Activated CD8-positive, alpha-beta T cell treated with anti-CD3 and anti-CD28 coated beads, Interleukin-2, amount 10 ng/mL, durations not matched to agents 7 days and 5 days (primary cell): ENCODE data around the gene TRPC4. TPM values are rescaled to one million over a fixed set of nuclear protein-coding genes. Genes with fewer than 3 reads are reported as not detected.
"Not testable (repeated sequence)": the region's sequence is repeated elsewhere in the genome, so short reads cannot be mapped to it uniquely, and the experiment has no call there.

Source experiments
- ATAC-seq: fragments of 150-1000 bp; cut with Tn5 transposase; one replicate; pipeline ENCODE4 v1.10.0; 2021; ENCODE audit warnings: moderate library complexity
- CTCF ChIA-PET: fragments of 350-600 bp; sonication (Branson Sonifier 250); formaldehyde crosslinking; loops from one replicate; lab custom pipeline; 2021; ENCODE audit warnings: antibody characterized with exemption; lab: Charles Lee
- POLR2A ChIA-PET: fragments of 350-600 bp; sonication (Branson Sonifier 250); formaldehyde crosslinking; loops from one replicate; lab custom pipeline; 2021; ENCODE audit warnings: antibody characterized with exemption; lab: Charles Lee
- DNase-seq: peaks from one replicate; pipeline ENCODE4 v3.0.0-alpha.2; 2020
- H3K27ac Mint-ChIP-seq: one replicate; pipeline ENCODE4 v1.8.0; 2021; ENCODE audit warnings: mild to moderate bottlenecking, mixed read lengths
- H3K27me3 Mint-ChIP-seq: one replicate; pipeline ENCODE4 v1.8.0; 2021; ENCODE audit warnings: low read depth, mixed read lengths
- H3K36me3 Mint-ChIP-seq: one replicate; pipeline ENCODE4 v1.8.0; 2021; ENCODE audit warnings: low read depth, mixed read lengths
- H3K4me1 Mint-ChIP-seq: one replicate; pipeline ENCODE4 v1.8.0; 2021; ENCODE audit warnings: low read depth, mixed read lengths
- H3K4me3 Mint-ChIP-seq: one replicate; pipeline ENCODE4 v1.8.0; 2021; ENCODE audit warnings: mild to moderate bottlenecking, mixed read lengths
- H3K9me3 Mint-ChIP-seq: one replicate; pipeline ENCODE4 v1.8.0; 2022; ENCODE audit warnings: mixed read lengths; ENCODE audit not compliant: insufficient read depth
- total RNA-seq, 2 experiments: library from RNA; stranded (reverse); gene quantifications; one replicate each; pipeline ENCODE4 v1.2.3, GENCODE V29; 2021

TRPC4 gene
- total RNA-seq, 2 experiments from 2014 or later = not detected

DNA sequence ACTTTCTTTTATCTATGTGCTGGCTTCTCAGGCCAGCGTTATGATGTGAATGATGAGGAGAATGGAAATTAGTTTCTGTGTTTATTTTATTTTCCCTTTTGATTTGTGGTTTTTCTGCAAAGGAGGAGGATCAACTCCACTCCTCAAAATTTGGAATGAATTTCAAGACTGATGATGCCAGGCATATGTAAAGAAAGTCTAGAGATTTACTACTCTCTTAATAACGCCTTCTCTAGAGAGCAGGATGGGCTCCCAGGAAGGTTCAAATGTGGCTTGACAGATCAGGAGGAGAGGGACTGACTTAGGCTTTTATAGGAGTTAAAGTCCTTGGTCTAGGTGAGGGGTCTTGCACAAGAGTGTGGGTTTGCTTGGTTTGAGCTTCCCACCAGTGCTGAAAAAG, 255.9 kb downstream of the TRPC4 start:
- no peak overlapping the region for H3K4me3 Mint-ChIP-seq
- ATAC-seq (no peak), DNase-seq (no peak)
- no peaks in the 10 kb centered on the region for H3K36me3 Mint-ChIP-seq
- H3K27me3 Mint-ChIP-seq = no peaks in the 10 kb centered on the region
- H3K27ac Mint-ChIP-seq = no peak overlapping the region
- H3K9me3 Mint-ChIP-seq = no peaks in the 10 kb centered on the region
- H3K4me1 Mint-ChIP-seq = no peaks in the 10 kb centered on the region
- ChIA-PET CTCF (no interaction called here), POLR2A (no interaction called here)

DNA sequence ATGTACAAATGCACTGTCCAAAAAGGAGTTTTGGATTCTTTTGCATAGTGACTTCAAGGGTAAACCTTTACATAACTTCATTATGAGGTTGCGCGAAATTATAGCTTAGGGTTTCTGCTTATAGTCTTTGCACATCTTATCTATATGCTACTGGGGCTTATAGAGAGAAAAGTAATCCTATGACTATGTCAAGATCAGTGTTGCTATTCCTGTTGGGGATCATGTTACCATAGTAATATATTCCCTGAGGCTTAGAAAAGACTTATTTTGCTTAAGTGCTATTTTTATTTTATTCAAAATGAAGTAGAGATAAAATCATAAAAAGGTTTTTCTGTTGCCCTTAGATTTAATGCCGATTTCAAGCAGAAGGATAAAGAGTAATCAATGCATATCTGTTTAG, 256.3 kb downstream of the TRPC4 start:
- H3K4me3 Mint-ChIP-seq = no peak overlapping the region
- DNase-seq = no peak
- ATAC-seq = no peak
- H3K27ac Mint-ChIP-seq = no peak overlapping the region
- H3K36me3 Mint-ChIP-seq = no peaks in the 10 kb centered on the region
- H3K4me1 Mint-ChIP-seq = no peaks in the 10 kb centered on the region
- ChIA-PET CTCF (no interaction called here), POLR2A (no interaction called here)
- no peaks in the 10 kb centered on the region for H3K27me3 Mint-ChIP-seq
- no peaks in the 10 kb centered on the region for H3K9me3 Mint-ChIP-seq

DNA sequence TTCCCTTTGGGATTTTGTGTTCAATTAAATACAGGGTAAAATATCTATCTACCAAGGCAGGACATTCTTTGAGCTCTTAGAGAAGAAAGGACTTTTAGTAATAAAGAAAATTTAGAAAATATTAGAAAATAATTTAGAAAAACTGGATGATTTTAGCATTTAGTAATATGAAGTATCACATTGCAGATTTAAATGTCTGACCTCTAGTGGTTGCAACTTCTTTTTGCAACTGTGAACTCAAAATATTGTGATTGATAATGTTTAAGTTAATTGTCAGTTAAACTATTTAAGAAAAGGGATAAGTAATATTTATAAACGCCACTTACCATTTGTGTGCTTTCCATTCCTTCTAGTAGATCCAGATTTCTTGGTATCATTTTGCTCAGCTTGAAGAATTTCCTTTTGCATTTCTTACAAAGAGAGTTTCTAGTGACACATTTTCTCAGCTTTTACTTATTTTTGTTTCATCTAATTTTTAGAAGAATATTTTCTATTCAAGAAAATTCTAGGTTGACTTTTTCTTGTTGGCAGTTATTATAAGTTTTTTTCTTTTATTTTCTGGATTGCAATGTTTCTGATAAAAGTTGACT, 260.7 kb downstream of the TRPC4 start:
- CTCF ChIA-PET = no interaction called here
- no peaks in the 10 kb centered on the region for H3K4me1 Mint-ChIP-seq
- H3K27ac Mint-ChIP-seq = no peak overlapping the region
- H3K9me3 Mint-ChIP-seq = no peaks in the 10 kb centered on the region
- H3K4me3 Mint-ChIP-seq = no peak overlapping the region
- ATAC-seq = no peak
- H3K36me3 Mint-ChIP-seq = no peaks in the 10 kb centered on the region
- POLR2A ChIA-PET = no interaction called here
- no peak for DNase-seq
- no peaks in the 10 kb centered on the region for H3K27me3 Mint-ChIP-seq

DNA sequence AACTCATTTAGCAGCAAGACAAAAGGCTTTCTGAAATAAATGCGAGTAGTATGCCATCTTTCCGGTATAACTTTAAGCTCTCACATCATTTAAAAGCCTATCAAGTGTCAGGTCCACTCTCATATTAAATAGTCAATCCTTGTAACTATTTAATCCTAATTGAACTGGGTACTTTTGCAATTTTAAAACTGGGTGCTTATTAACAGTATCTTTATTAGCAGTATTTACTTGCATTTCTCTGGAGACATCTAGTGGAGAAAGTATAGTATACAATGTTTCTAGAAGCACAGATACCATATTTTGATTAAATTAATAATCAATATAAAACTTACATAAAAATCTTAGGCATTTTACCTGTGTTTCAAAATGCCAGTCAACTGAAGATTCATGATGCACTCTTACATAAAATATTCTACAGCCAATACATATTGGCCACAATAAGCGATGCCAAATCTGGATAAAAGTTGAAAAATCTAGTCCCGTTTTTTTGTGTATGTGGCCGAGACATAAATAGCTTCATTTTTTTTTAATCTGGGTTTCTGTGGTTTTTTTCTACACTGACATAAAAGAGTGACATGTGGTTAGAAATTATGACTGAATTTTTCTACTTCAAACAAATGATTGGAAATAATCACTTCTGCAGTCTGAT, 266.7 kb downstream of the TRPC4 start:
- no peaks in the 10 kb centered on the region for H3K36me3 Mint-ChIP-seq
- POLR2A ChIA-PET = no interaction called here
- no peaks in the 10 kb centered on the region for H3K27me3 Mint-ChIP-seq
- no peaks in the 10 kb centered on the region for H3K4me1 Mint-ChIP-seq
- no peak overlapping the region for H3K27ac Mint-ChIP-seq
- ATAC-seq (no peak), DNase-seq (no peak)
- no peak overlapping the region for H3K4me3 Mint-ChIP-seq
- no peaks in the 10 kb centered on the region for H3K9me3 Mint-ChIP-seq
- CTCF ChIA-PET = no interaction called here

DNA sequence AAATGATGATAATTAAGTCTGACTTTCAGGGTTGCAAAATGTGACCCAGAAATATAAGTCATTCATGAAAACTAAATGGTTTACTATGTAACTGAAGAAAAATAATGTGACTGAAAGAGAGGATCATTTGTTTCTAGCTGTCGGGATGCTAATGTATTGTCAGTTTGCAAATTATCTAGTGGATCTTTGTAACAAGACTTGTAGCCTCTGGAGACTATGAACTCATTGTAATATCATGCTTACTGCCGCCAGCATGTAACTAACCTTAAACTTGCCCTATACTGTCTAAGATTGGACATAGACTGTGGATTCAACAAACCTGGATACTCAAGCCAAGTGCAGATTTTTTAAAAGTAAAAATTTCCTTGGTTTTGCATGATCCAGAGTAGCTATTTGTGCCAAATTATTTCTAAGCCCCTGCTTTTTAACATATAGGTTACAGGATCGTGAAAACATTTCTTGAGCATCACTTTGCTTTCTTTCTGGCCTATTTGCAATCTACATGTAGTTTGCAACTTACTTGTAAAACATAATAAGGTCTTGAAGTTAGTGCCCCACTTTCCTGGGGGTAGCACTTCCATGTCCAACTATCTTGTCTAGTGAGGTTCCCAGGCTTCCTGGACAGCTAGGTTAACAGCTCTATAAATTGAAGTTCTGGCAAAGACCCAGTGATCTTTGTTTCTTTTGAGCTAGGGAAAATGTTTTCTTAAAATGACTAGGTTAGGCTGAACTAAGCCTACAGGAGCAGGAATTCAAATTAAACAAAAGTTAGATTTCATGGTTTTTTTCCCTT, 267.7 kb downstream of the TRPC4 start:
- Mint-ChIP-seq H3K9me3 (no peaks in the 10 kb centered on the region), H3K36me3 (no peaks in the 10 kb centered on the region), H3K4me3 (no peak overlapping the region), H3K27ac (no peak overlapping the region), H3K27me3 (no peaks in the 10 kb centered on the region), H3K4me1 (no peaks in the 10 kb centered on the region)
- DNase-seq (no peak), ATAC-seq (no peak)
- ChIA-PET POLR2A (no interaction called here), CTCF (no interaction called here)

DNA sequence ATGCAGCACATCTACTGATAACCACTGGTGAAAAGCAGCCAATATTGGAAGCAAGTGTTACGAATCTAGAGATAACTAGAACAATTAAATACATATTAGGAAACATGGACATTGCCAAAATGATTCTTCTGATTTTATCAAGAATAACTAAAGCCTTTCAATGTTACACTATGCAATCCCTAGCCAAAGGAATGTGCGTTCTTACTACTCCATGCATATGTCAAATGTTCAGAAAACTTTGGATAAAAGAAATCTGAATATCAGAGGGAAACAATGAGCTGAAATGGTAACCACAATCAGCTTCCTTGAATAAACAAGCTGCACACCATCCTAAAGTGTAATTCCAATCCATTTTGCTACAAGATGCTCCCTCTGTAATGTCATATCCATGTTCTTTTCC, 270.1 kb downstream of the TRPC4 start:
- DNase-seq = no peak
- ATAC-seq = no peak
- ChIA-PET CTCF (no interaction called here), POLR2A (no interaction called here)
- Mint-ChIP-seq H3K9me3 (no peaks in the 10 kb centered on the region), H3K36me3 (no peaks in the 10 kb centered on the region), H3K4me1 (no peaks in the 10 kb centered on the region), H3K27me3 (no peaks in the 10 kb centered on the region), H3K27ac (no peak overlapping the region), H3K4me3 (no peak overlapping the region)

DNA sequence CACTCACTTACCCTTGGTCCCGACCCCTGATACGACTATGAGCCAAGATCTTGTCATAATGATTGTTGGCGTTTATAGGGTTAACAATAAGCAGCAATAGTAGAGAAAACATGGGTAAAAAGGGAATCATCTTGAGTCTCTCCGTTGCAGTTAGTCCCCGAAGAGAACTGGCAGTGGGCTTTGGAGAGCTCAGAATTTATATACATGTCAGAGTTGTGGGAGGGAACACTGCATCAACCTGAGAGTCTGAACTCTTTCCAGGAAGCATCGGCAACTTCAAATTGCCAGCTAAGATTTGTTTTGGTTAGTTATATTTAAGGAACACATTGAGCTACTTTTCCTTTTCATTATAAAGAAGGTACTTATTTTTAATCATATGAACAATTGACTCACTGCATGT, 271.0 kb downstream of the TRPC4 start, which contains the start of gene POSTN:
POSTN (minus strand) TSS at position 172 of the 400 bp plus-strand sequence; CDS start at position 130, 42 bp downstream.
- Mint-ChIP-seq H3K4me1 (no peaks in the 10 kb centered on the region), H3K36me3 (no peaks in the 10 kb centered on the region), H3K4me3 (no peak within 1 kb of the TSS), H3K27ac (no peak within 1 kb of the TSS), H3K9me3 (no peaks in the 10 kb centered on the region), H3K27me3 (no peaks in the 10 kb centered on the region)
- ATAC-seq (no peak), DNase-seq (no peak)
- CTCF ChIA-PET = no interaction called here
- POLR2A ChIA-PET = no interaction called here

DNA sequence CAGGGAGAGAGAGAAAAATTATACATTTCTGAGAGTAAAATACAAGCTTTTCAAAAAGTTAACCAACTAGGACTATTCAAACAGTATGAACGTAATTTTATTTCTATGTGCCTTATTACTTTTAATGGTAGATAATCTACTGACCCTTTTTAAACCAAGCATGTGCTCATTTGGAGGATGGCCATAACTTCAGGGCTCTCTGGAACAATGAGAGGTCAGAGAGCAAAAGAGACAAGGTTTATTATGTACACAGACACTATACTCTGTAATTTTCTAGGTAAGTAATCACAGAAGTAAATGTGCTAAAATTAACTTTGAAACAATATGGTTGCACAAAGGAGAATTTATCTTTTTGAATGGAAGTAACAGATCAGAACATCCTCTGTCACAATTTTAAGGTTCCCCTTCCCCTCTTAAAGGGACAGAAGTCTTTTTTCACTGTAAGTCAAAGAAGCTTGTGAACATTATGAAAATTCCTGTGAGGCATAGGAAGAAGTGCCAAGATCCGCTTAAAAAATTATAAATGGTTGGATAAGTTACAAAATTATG, 272.0 kb downstream of the TRPC4 start:
- Mint-ChIP-seq H3K4me1 (no peaks in the 10 kb centered on the region), H3K27ac (no peak overlapping the region), H3K27me3 (no peaks in the 10 kb centered on the region), H3K9me3 (no peaks in the 10 kb centered on the region), H3K36me3 (no peaks in the 10 kb centered on the region), H3K4me3 (no peak overlapping the region)
- POLR2A ChIA-PET = no interaction called here
- ATAC-seq (no peak), DNase-seq (no peak)
- CTCF ChIA-PET = no interaction called here

DNA sequence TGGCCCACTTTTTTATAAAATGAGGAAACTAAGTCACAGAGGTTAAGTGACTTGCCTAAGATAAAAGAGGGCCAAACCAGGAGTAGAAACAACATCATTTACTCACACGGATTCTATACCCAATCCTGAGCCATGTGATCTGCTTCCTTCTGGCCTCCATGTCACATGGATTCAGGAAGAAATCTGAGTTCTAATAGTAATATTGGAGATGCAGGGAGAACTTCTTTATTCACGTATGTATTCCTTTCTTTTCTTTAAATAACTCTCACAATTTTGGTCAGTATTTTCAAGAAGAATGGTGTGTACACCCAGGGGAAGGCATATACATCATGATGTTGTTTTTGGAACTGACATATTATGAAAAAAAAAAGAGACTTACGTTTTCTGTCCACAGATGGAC, 272.8 kb downstream of the TRPC4 start:
- Mint-ChIP-seq H3K36me3 (no peaks in the 10 kb centered on the region), H3K4me3 (no peak overlapping the region), H3K9me3 (no peaks in the 10 kb centered on the region), H3K27me3 (no peaks in the 10 kb centered on the region), H3K4me1 (no peaks in the 10 kb centered on the region), H3K27ac (no peak overlapping the region)
- ChIA-PET CTCF (no interaction called here), POLR2A (no interaction called here)
- no peak for DNase-seq
- no peak for ATAC-seq

DNA sequence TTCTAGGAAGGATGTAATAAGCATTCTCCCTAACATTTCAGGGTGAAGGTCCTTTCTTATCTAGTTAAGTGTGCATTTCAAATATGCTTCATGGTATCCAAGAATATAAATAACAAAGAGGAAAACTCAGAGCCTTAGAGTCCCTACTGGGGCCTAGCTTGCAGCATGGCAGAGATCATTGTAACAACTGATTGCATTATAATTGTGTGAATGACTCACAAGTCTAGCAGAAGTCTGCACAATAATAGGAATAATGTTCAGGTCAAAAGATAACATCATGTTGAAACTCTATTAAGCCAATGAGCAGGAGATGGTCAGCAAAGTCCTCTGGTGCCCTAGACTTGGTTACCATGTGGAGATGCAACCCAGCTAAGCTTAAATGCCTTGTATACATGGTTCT, 274.4 kb downstream of the TRPC4 start:
- H3K27me3 Mint-ChIP-seq = no peaks in the 10 kb centered on the region
- no peak overlapping the region for H3K27ac Mint-ChIP-seq
- ChIA-PET POLR2A (no interaction called here), CTCF (no interaction called here)
- no peaks in the 10 kb centered on the region for H3K9me3 Mint-ChIP-seq
- no peak for DNase-seq
- no peak for ATAC-seq
- H3K4me3 Mint-ChIP-seq = no peak overlapping the region
- no peaks in the 10 kb centered on the region for H3K4me1 Mint-ChIP-seq
- H3K36me3 Mint-ChIP-seq = no peaks in the 10 kb centered on the region

DNA sequence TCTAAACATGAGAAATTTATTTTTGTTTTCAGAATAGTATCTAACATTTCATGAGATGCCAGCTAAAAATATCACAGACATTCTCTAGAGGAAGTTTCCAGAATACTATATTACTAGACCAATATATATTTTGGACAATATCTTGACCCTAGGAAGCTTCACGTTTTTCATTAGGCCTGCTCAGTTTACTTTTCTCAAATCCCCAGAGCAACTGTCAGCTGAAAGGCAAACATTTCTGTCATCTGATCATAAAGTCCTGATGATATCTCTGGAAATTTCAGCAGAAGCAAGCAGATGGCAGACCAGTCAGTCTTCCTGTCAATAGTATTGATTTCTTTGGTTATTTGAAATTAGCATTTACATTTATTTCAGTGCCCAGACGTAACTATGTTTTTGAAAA, 275.0 kb downstream of the TRPC4 start:
- no peaks in the 10 kb centered on the region for H3K36me3 Mint-ChIP-seq
- no peaks in the 10 kb centered on the region for H3K27me3 Mint-ChIP-seq
- ATAC-seq (no peak), DNase-seq (no peak)
- ChIA-PET POLR2A (no interaction called here), CTCF (no interaction called here)
- H3K27ac Mint-ChIP-seq = no peak overlapping the region
- no peaks in the 10 kb centered on the region for H3K4me1 Mint-ChIP-seq
- H3K4me3 Mint-ChIP-seq = no peak overlapping the region
- no peaks in the 10 kb centered on the region for H3K9me3 Mint-ChIP-seq

DNA sequence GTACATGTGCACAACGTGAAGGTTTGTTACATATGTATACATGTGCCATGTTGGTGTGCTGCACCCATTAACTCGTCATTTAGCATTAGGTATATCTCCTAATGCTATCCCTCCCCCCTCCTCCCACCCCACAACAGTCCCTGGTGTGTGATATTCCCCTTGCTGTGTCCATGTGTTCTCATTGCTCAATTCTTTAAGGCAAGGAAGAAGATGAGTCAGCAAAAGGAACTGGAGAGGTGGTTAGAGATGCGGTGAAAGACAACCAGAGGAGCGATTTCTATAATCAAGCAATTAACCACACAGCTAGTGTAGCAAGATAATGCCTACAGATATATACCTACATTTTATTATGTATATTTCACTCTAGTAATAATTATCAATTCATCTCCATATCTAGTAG, 280.2 kb downstream of the TRPC4 start:
- H3K4me3 Mint-ChIP-seq, H3K4me1 Mint-ChIP-seq, H3K27me3 Mint-ChIP-seq, POLR2A ChIA-PET, H3K36me3 Mint-ChIP-seq, H3K9me3 Mint-ChIP-seq, DNase-seq, CTCF ChIA-PET, ATAC-seq, H3K27ac Mint-ChIP-seq: not testable (repeated sequence)
